ENCODE measurements around the gene SELL. TPM values are rescaled to one million over a fixed set of nuclear protein-coding genes. Genes with fewer than 3 reads are reported as not detected.
"Not testable (repeated sequence)": the region's sequence is repeated elsewhere in the genome, so short reads cannot be mapped to it uniquely, and the experiment has no call there.

SELL gene
- total RNA-seq, 2 experiments from 2014 or later: 110 to 111 TPM

DNA sequence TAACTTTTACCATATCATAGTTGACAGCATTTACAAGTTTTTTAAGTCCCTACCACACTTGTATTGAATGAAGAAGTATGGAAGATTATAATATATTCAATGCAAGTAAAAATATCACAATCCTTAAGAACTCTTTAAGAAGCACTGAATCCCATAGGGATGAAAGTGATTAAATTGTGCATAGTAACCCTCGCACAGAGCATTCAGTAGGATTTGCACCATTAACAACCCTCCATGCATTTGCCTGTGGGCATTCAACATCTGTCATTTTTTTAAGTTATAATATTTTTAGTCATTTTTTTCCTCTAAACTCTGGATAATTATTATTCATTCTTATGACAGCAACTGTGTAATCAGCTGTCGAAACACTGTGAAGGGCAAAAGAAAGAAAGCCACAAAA is 12.3 kb upstream of the SELL start:
- Mint-ChIP-seq H3K4me1 (no peaks in the 10 kb centered on the region), H3K36me3 (no peaks in the 10 kb centered on the region), H3K4me3 (no peak overlapping the region), H3K27ac (no peak overlapping the region), H3K27me3 (peaks cover 8% of the 10 kb centered on the region), H3K9me3 (no peaks in the 10 kb centered on the region)
- DNase-seq: no peak

DNA sequence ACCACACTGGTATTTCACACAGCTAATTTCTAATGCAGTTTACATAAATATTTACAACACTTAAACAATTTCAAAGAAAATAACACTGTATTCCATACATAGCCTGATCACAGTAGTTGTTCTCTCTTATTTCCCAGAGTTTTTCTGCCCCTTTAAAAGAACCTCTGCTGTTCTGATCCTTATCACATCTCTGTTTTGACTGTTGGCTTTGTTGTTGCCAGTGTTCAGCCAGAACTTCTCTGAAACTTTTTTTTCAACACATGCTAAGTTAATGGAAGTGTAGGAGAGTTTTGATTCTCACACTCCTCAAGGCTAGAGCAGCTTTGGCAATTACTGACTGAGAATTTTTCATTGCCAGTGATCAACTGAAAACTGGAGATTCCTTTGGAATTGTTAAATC is 11.4 kb upstream of the SELL start:
- DNase-seq: no peak
- Mint-ChIP-seq H3K27me3 (peaks cover 7% of the 10 kb centered on the region), H3K27ac (no peak overlapping the region), H3K9me3 (no peaks in the 10 kb centered on the region), H3K4me3 (no peak overlapping the region), H3K4me1 (no peaks in the 10 kb centered on the region), H3K36me3 (no peaks in the 10 kb centered on the region)

DNA sequence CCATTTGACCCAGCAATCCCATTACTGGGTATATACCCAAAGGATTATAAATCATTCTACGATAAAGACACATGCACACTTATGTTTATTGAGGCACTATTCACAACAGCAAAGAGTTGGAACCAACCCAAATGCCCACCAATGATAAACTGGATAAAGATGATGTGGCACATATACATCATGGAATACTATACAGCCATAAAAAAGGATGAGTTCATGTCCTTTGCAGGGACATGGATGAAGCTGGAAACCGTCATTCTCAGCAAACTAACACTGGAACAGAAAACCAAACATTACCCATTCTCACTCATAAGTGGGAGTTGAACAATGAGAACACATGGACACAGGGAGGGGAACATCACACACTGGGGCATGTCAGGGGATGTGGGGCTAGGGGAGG is 3.7 kb upstream of the SELL start:
- not testable (repeated sequence) for DNase-seq, H3K4me3 Mint-ChIP-seq, H3K36me3 Mint-ChIP-seq, H3K27me3 Mint-ChIP-seq, H3K27ac Mint-ChIP-seq, H3K4me1 Mint-ChIP-seq
- H3K9me3 Mint-ChIP-seq: peaks cover 14% of the 10 kb centered on the region

GRCh38 chr1:169713090-169713489 is 1.7 kb upstream of the SELL start:
- not testable (repeated sequence) for H3K27ac Mint-ChIP-seq, H3K4me1 Mint-ChIP-seq, H3K27me3 Mint-ChIP-seq, H3K4me3 Mint-ChIP-seq, DNase-seq
- Mint-ChIP-seq H3K9me3 (peaks cover 14% of the 10 kb centered on the region), H3K36me3 (peaks cover 16% of the 10 kb centered on the region)

- Mint-ChIP-seq H3K27ac (peak overlapping the region; percentile 72), H3K9me3 (peaks cover 13% of the 10 kb centered on the region), H3K27me3 (no peaks in the 10 kb centered on the region), H3K4me1 (peaks cover 12% of the 10 kb centered on the region), H3K36me3 (peaks cover 18% of the 10 kb centered on the region), H3K4me3 (no peak overlapping the region)
- no peak for DNase-seq
Observed at GRCh38 chr1:169712309-169712631, 850 bp upstream of the SELL start.

- peak overlapping the region; percentile 90 for H3K27ac Mint-ChIP-seq
- DNase-seq: no peak
- peaks cover 3% of the 10 kb centered on the region for H3K9me3 Mint-ChIP-seq
- H3K27me3 Mint-ChIP-seq: no peaks in the 10 kb centered on the region
- H3K4me1 Mint-ChIP-seq: peaks cover 47% of the 10 kb centered on the region
- H3K36me3 Mint-ChIP-seq: peaks cover 53% of the 10 kb centered on the region
- H3K4me3 Mint-ChIP-seq: peak overlapping the region; percentile 81
Observed at GRCh38 chr1:169708647-169709046, 2.8 kb downstream of the SELL start.

DNA sequence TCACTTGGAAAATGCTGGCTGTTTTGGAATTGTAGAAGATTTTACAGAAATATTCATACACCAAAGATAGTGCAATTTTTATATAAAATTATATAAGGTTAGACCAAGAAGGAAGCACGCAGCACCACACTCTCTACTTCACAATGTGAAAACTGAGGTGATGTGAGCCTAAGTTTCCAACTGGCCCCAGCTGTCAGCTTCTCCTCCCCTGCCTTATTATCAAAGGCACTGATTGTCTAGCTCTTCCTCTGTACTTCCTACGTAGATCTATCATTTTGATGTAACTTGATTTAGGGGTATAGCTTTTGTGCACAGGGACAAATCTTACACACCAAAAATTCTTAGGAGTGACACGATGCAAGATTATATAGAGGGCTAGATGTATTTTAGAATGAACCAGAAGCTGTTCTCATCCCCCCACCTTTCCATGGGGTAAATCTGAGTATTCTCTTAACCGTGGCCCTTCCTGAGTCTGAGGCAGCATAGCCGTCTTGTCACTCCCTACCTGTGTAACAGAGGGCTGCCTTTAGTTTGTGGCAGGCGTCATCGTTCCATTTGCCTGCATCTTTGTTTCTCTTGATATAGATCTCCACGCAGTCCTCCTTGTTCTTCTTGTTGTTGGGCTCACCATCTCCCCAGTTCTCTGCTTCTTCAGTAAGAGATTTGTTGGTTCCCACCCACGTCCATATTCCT is 3.4 kb downstream of the SELL start:
- H3K36me3 Mint-ChIP-seq: peaks cover 58% of the 10 kb centered on the region
- H3K27ac Mint-ChIP-seq: peak overlapping the region; percentile 90
- H3K27me3 Mint-ChIP-seq: no peaks in the 10 kb centered on the region
- peak overlapping the region; percentile 81 for H3K4me3 Mint-ChIP-seq
- DNase-seq: no peak
- H3K4me1 Mint-ChIP-seq: peaks cover 52% of the 10 kb centered on the region
- H3K9me3 Mint-ChIP-seq: no peaks in the 10 kb centered on the region

GRCh38 chr1:169704797-169705196 is 6.6 kb downstream of the SELL start:
- Mint-ChIP-seq H3K27ac (peak overlapping the region; percentile 93), H3K27me3 (no peaks in the 10 kb centered on the region), H3K4me1 (peaks cover 79% of the 10 kb centered on the region), H3K36me3 (peaks cover 85% of the 10 kb centered on the region), H3K9me3 (peaks cover 5% of the 10 kb centered on the region), H3K4me3 (peak overlapping the region; percentile 35)
- no peak for DNase-seq

GRCh38 chr1:169701261-169702005 is 10.0 kb downstream of the SELL start:
- Mint-ChIP-seq H3K27ac (peak overlapping the region; percentile 93), H3K36me3 (peaks cover 85% of the 10 kb centered on the region), H3K4me3 (peak overlapping the region; percentile 29), H3K4me1 (peaks cover 92% of the 10 kb centered on the region), H3K27me3 (no peaks in the 10 kb centered on the region), H3K9me3 (peaks cover 5% of the 10 kb centered on the region)
- DNase-seq: no peak

DNA sequence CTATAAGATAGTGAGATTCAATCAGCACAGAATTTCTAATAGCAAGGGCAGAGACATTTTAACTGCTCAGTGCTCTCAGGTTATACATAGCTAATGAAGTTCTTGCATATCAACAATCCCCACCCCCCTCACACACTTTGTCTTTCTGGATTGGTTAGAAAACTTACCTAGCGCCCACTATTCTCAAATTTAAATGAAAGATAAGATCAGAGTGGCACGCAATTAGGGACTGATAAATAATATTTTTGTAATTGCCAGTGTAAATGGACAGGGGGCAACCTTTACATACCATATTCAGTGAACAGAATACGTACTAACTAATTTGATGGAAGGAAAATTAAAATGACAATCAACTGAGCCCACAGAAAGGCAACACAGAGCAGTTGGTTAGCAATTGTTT is 11.7 kb downstream of the SELL start:
- H3K27me3 Mint-ChIP-seq: no peaks in the 10 kb centered on the region
- peaks cover 5% of the 10 kb centered on the region for H3K9me3 Mint-ChIP-seq
- no peak for DNase-seq
- H3K4me3 Mint-ChIP-seq: no peak overlapping the region
- H3K36me3 Mint-ChIP-seq: peaks cover 83% of the 10 kb centered on the region
- peak overlapping the region; percentile 85 for H3K27ac Mint-ChIP-seq
- peaks cover 91% of the 10 kb centered on the region for H3K4me1 Mint-ChIP-seq

DNA sequence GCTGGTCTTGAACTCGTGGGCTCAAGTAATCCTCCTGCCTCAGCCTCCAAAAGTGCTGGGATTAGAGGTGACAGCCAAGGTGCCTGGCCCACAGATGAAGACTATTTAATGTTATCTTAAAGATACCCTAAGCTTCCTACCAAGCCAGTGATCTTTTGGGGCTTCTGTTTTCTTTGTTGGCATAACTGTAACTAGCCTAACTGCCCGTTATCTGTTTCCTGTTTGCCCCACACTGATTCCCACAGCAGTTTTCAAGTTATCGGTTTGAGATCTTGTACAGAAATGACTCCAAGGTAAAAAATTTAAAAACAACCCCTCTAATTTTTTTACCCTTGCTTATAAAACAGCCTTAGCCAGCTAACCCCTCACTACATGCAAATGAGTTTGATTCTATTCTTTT is 12.4 kb downstream of the SELL start:
- Mint-ChIP-seq H3K9me3 (peaks cover 5% of the 10 kb centered on the region), H3K4me1 (peaks cover 92% of the 10 kb centered on the region), H3K36me3 (peaks cover 83% of the 10 kb centered on the region), H3K27ac (peak overlapping the region; percentile 85), H3K27me3 (no peaks in the 10 kb centered on the region), H3K4me3 (no peak overlapping the region)
- no peak for DNase-seq

- peak overlapping the region; percentile 85 for H3K27ac Mint-ChIP-seq
- H3K36me3 Mint-ChIP-seq: peaks cover 78% of the 10 kb centered on the region
- no peaks in the 10 kb centered on the region for H3K27me3 Mint-ChIP-seq
- H3K9me3 Mint-ChIP-seq: peaks cover 5% of the 10 kb centered on the region
- H3K4me1 Mint-ChIP-seq: peaks cover 92% of the 10 kb centered on the region
- no peak for DNase-seq
- H3K4me3 Mint-ChIP-seq: no peak overlapping the region
Observed at GRCh38 chr1:169697755-169698154, 13.7 kb downstream of the SELL start.

DNA sequence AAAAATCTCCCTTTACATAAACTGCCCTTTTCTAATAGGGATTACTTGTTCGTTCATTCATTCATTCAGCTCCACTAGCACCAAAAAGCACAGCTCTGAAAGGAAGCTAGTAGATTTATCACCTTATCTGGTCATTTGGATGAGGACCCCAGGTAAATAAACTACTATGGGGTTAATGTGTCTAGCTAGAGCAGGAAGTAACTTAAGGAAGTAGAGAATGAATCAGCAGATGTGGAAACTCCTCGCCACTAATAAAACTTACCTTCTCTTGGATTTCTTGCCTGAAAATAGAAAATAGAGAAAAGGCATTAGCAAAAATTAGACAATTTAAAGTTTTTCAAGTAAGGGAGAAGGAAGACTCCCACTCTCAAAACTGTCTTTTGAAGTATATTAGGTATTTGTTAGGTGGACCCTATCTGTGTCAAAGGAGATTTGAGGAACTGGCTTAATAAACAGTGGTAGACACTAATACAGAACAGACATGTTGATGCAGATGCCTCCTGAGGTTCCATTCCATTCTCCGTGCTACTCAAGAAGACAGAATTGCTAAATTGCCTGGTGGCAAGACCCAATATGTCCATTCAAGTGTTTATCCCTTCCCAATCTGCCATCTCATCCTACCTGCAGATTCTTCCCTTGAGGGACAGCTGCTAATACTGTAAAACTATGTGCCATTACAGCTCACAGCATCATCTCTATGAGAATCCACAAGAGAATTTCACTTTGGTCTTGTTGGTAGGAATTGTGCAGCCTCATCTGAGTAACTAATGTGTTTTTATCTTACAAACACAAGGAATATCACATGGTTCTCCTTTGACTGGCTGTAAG is 14.9 kb downstream of the SELL start:
- Mint-ChIP-seq H3K4me3 (peak overlapping the region; percentile 27), H3K36me3 (peaks cover 73% of the 10 kb centered on the region), H3K4me1 (peaks cover 91% of the 10 kb centered on the region)

GRCh38 chr1:169694304-169695075 is 16.9 kb downstream of the SELL start:
- Mint-ChIP-seq H3K9me3 (no peaks in the 10 kb centered on the region), H3K36me3 (peaks cover 72% of the 10 kb centered on the region), H3K4me3 (peak overlapping the region; percentile 35), H3K4me1 (peaks cover 94% of the 10 kb centered on the region), H3K27ac (peak overlapping the region; percentile 98), H3K27me3 (no peaks in the 10 kb centered on the region)
- no peak for DNase-seq

More for the DNA sequence above, 14.9 kb downstream of the SELL start:
- Mint-ChIP-seq H3K27ac (peak overlapping the region; percentile 85), H3K9me3 (peaks cover 5% of the 10 kb centered on the region), H3K27me3 (no peaks in the 10 kb centered on the region)
- no peak for DNase-seq
